ENCODE data around the gene DCLK2. TPM values are rescaled to one million over a fixed set of nuclear protein-coding genes. Genes with fewer than 3 reads are reported as not detected.

Gene DCLK2
- total and polyA plus RNA-seq, 12 donors = 4.1 to 33.4 (median 16.7) TPM

GRCh38 chr4:150045410-150045809 lies 32.8 kb upstream of the DCLK2 start:
- ATAC-seq = no peak
- peaks cover 0 to 5% (median 0%) of the 10 kb centered on the region in 9 donors for H3K4me1 ChIP-seq
- intact Hi-C loops (cut with DNase I) = no loop called here
- no peak overlapping the region for H3K27ac ChIP-seq
- H3K9me3 ChIP-seq = no peaks in the 10 kb centered on the region
- no peak for DNase-seq
- whole genome bisulfite sequencing, 2 donors = 83 to 88% methylated on average over 3 of the region's 3 CpGs
- peaks cover 0 to 7% (median 0%) of the 10 kb centered on the region in 7 donors for H3K27me3 ChIP-seq
- no peak overlapping the region for H3K4me3 ChIP-seq
- H3K36me3 ChIP-seq = no peaks in the 10 kb centered on the region
- TF ChIP-seq CTCF (IDR thresholded peaks at IDR 0.05) = no peak

- H3K4me1 ChIP-seq = peaks cover 0 to 5% (median 0%) of the 10 kb centered on the region in 9 donors
- H3K9me3 ChIP-seq = no peaks in the 10 kb centered on the region
- intact Hi-C loops (cut with DNase I) = no loop called here
- no peak for TF ChIP-seq CTCF (IDR thresholded peaks at IDR 0.05)
- H3K36me3 ChIP-seq = no peaks in the 10 kb centered on the region
- WGBS, 2 donors = 76 to 81% methylated on average over 5 of the region's 5 CpGs
- no peak overlapping the region for H3K4me3 ChIP-seq
- ATAC-seq (no peak), DNase-seq (no peak)
- H3K27me3 ChIP-seq = peaks cover 0 to 7% (median 0%) of the 10 kb centered on the region in 7 donors
- H3K27ac ChIP-seq = no peak overlapping the region
Observed at GRCh38 chr4:150046728-150047217, 31.5 kb upstream of the DCLK2 start.

- no peak for DNase-seq
- Histone ChIP-seq H3K4me1 (peaks cover 0 to 5% (median 0%) of the 10 kb centered on the region in 9 donors), H3K27me3 (peaks cover 0 to 7% (median 0%) of the 10 kb centered on the region in 7 donors), H3K9me3 (no peaks in the 10 kb centered on the region), H3K36me3 (no peaks in the 10 kb centered on the region), H3K27ac (no peak overlapping the region), H3K4me3 (no peak overlapping the region)
- ATAC-seq = no peak
- no peak for TF ChIP-seq CTCF (IDR thresholded peaks at IDR 0.05)
- intact Hi-C loops (cut with DNase I) = no loop called here
Observed at GRCh38 chr4:150047546-150047945, 30.7 kb upstream of the DCLK2 start.

- Histone ChIP-seq H3K4me1 (peaks cover 0 to 5% (median 0%) of the 10 kb centered on the region in 9 donors), H3K36me3 (no peaks in the 10 kb centered on the region), H3K27me3 (peaks cover 0 to 7% (median 0%) of the 10 kb centered on the region in 7 donors), H3K4me3 (no peak overlapping the region), H3K27ac (no peak overlapping the region), H3K9me3 (no peaks in the 10 kb centered on the region)
- no peak for TF ChIP-seq CTCF (IDR thresholded peaks at IDR 0.05)
- ATAC-seq (no peak), DNase-seq (no peak)
- 70 to 80% methylated on average over 4 of the region's 4 CpGs for WGBS, 2 donors
- intact Hi-C loops (cut with DNase I) = no loop called here
Observed at GRCh38 chr4:150049682-150050081, 28.6 kb upstream of the DCLK2 start.

All from heart right ventricle (tissue), 16 donors.